ENCODE measurements around the gene OR11H7. TPM values are rescaled to one million over a fixed set of nuclear protein-coding genes. Genes with fewer than 3 reads are reported as not detected.

Gene OR11H7
- total RNA-seq (ENCODE audit: unreplicated experiment): not detected
- long read RNA-seq: 0 reads

GRCh38 chr14:20228681-20229080 is at the start of gene OR11H7:
OR11H7 (plus strand) TSS chr14:20228981.
- Mint-ChIP-seq H3K9me3 (ENCODE audit: unreplicated experiment) (peaks cover 17% of the 10 kb centered on the region), H3K36me3 (ENCODE audit: unreplicated experiment) (peaks cover 14% of the 10 kb centered on the region), H3K27ac (ENCODE audit: unreplicated experiment) (no peak within 1 kb of the TSS), H3K4me3 (ENCODE audit: unreplicated experiment) (no peak within 1 kb of the TSS), H3K4me1 (ENCODE audit: low read depth, unreplicated experiment) (no peaks in the 10 kb centered on the region), H3K27me3 (ENCODE audit: unreplicated experiment) (peaks cover 2% of the 10 kb centered on the region)
- TF ChIP-seq CTCF (IDR thresholded peaks at IDR 0.05; ENCODE audit: partially characterized antibody, unreplicated experiment): no peak
- DNase-seq: no peak

GRCh38 chr14:20179218-20179617 is 49.6 kb upstream of the OR11H7 start:
- no peaks in the 10 kb centered on the region for H3K4me1 Mint-ChIP-seq (ENCODE audit: low read depth, unreplicated experiment)
- H3K27ac Mint-ChIP-seq (ENCODE audit: unreplicated experiment): no peak overlapping the region
- DNase-seq: no peak
- H3K9me3 Mint-ChIP-seq (ENCODE audit: unreplicated experiment): peaks cover 7% of the 10 kb centered on the region
- H3K36me3 Mint-ChIP-seq (ENCODE audit: unreplicated experiment): no peaks in the 10 kb centered on the region
- no peak for TF ChIP-seq CTCF (IDR thresholded peaks at IDR 0.05; ENCODE audit: partially characterized antibody, unreplicated experiment)
- no peak overlapping the region for H3K4me3 Mint-ChIP-seq (ENCODE audit: unreplicated experiment)
- H3K27me3 Mint-ChIP-seq (ENCODE audit: unreplicated experiment): peaks cover 1% of the 10 kb centered on the region

GRCh38 chr14:20179880-20180279 is 48.9 kb upstream of the OR11H7 start:
- no peak overlapping the region for H3K27ac Mint-ChIP-seq (ENCODE audit: unreplicated experiment)
- H3K9me3 Mint-ChIP-seq (ENCODE audit: unreplicated experiment): peaks cover 6% of the 10 kb centered on the region
- TF ChIP-seq CTCF (IDR thresholded peaks at IDR 0.05; ENCODE audit: partially characterized antibody, unreplicated experiment): no peak
- H3K4me1 Mint-ChIP-seq (ENCODE audit: low read depth, unreplicated experiment): no peaks in the 10 kb centered on the region
- DNase-seq: no peak
- no peak overlapping the region for H3K4me3 Mint-ChIP-seq (ENCODE audit: unreplicated experiment)
- no peaks in the 10 kb centered on the region for H3K36me3 Mint-ChIP-seq (ENCODE audit: unreplicated experiment)
- H3K27me3 Mint-ChIP-seq (ENCODE audit: unreplicated experiment): peaks cover 1% of the 10 kb centered on the region

GRCh38 chr14:20180486-20180885 is 48.3 kb upstream of the OR11H7 start:
- Mint-ChIP-seq H3K27me3 (ENCODE audit: unreplicated experiment) (peaks cover 1% of the 10 kb centered on the region), H3K9me3 (ENCODE audit: unreplicated experiment) (peaks cover 5% of the 10 kb centered on the region), H3K36me3 (ENCODE audit: unreplicated experiment) (no peaks in the 10 kb centered on the region), H3K4me1 (ENCODE audit: low read depth, unreplicated experiment) (no peaks in the 10 kb centered on the region), H3K4me3 (ENCODE audit: unreplicated experiment) (no peak overlapping the region), H3K27ac (ENCODE audit: unreplicated experiment) (no peak overlapping the region)
- TF ChIP-seq CTCF (IDR thresholded peaks at IDR 0.05; ENCODE audit: partially characterized antibody, unreplicated experiment): no peak
- no peak for DNase-seq

- H3K27ac Mint-ChIP-seq (ENCODE audit: unreplicated experiment): no peak overlapping the region
- H3K4me3 Mint-ChIP-seq (ENCODE audit: unreplicated experiment): no peak overlapping the region
- no peaks in the 10 kb centered on the region for H3K36me3 Mint-ChIP-seq (ENCODE audit: unreplicated experiment)
- H3K4me1 Mint-ChIP-seq (ENCODE audit: low read depth, unreplicated experiment): no peaks in the 10 kb centered on the region
- peaks cover 8% of the 10 kb centered on the region for H3K9me3 Mint-ChIP-seq (ENCODE audit: unreplicated experiment)
- TF ChIP-seq CTCF (IDR thresholded peaks at IDR 0.05; ENCODE audit: partially characterized antibody, unreplicated experiment): no peak
- DNase-seq: no peak
- peaks cover 2% of the 10 kb centered on the region for H3K27me3 Mint-ChIP-seq (ENCODE audit: unreplicated experiment)
Observed at GRCh38 chr14:20184181-20184580, 44.6 kb upstream of the OR11H7 start.
